Upper lobe of left lung (tissue), 6 donors: ENCODE measurements around the gene SERPINH1. TPM values are rescaled to one million over a fixed set of nuclear protein-coding genes. Genes with fewer than 3 reads are reported as not detected.
A peak's percentile ranks its signal among the peaks of the same experiment; 100 is the strongest.

Experiments
- ATAC-seq, 2 donors: fragments of 200-7000 bp; cut with Tn5 transposase; one replicate each; pipeline ENCODE4 v1.9.1; 2022; ENCODE audit warnings: mild to moderate bottlenecking in 2 of 2, moderate library complexity in 2 of 2; ENCODE audit not compliant: low FRiP score in 2 of 2
- DNase-seq, 2 donors: peaks; one replicate each; pipeline ENCODE4 v3.0.0-alpha.2; 2019 to 2020
- H3K27ac ChIP-seq, 4 donors: fragments of 200-600 bp; sonication (generic); one replicate each; pipeline ENCODE4 v1.5.1; 2016 to 2019
- H3K27me3 ChIP-seq, 4 donors: fragments of 200-600 bp; sonication (generic); one replicate each; pipeline ENCODE4 v1.5.1; 2017 to 2019
- H3K36me3 ChIP-seq, 4 donors: fragments of 200-600 bp; sonication (generic); one replicate each; pipeline ENCODE4 v1.5.1; 2016 to 2019
- H3K4me1 ChIP-seq, 4 donors: fragments of 200-600 bp; sonication (generic); one replicate each; pipeline ENCODE4 v1.5.1; 2018 to 2019
- H3K4me3 ChIP-seq, 4 donors: fragments of 200-600 bp; sonication (generic); one replicate each; pipeline ENCODE4 v1.5.1; 2017 to 2019; ENCODE audit warnings: mild to moderate bottlenecking in 2 of 4, moderate library complexity in 1 of 4
- H3K9me3 ChIP-seq, 4 donors: fragments of 200-600 bp; sonication (generic); one replicate each; pipeline ENCODE4 v1.5.1; 2018 to 2019
- CTCF ChIP-seq, 6 experiments: fragments of 450-650 bp in 4 of 6; fragments of 200-600 bp in 2 of 6; sonication (generic) in 2 of 6; IDR thresholded peaks; one replicate each; pipeline ENCODE4 v1.5.1; 2016 to 2019; ENCODE audit warnings: antibody characterized with exemption in 6 of 6
- EP300 ChIP-seq, 4 donors: sonication (generic); formaldehyde crosslinking; IDR thresholded peaks; one replicate each; pipeline ENCODE4 v1.5.1; 2017; ENCODE audit warnings: antibody characterized with exemption in 4 of 4, control low read depth in 2 of 4
- POLR2A ChIP-seq, 4 donors: fragments of 450-650 bp; IDR thresholded peaks; one replicate each; pipeline ENCODE4 v1.5.1; 2016 to 2017; ENCODE audit warnings: antibody characterized with exemption in 4 of 4, mild to moderate bottlenecking in 2 of 4
- POLR2AphosphoS5 ChIP-seq, 2 donors: sonication (generic); formaldehyde crosslinking; IDR thresholded peaks; one replicate each; pipeline ENCODE4 v1.5.1; 2017; ENCODE audit warnings: antibody characterized with exemption in 2 of 2
- WGBS, 2 donors: methylation state at CpG; one replicate each; pipeline ENCODE4 v1.1.5; 2017 to 2018; 5-methylcytosine and 5-hydroxymethylcytosine counted together
- total RNA-seq, 6 donors: library from RNA; depleted of rRNA in 4 of 6; stranded (reverse); fragments of >200 nt in 4 of 6; gene quantifications; one replicate each; pipeline versions ENCODE4 v1.1.0 to v1.2.1, GENCODE V29; 2016 to 2021
- donor health status: DM: no; HTN: no; CAD: no; lungs with moderate emphysema.
- donor health status: DM: no; HTN: yes; CAD: no; lungs with severe emphysema.

The SERPINH1 gene
- total RNA-seq, 6 donors from 2014 or later: 95.9 to 266 (median 145) TPM

- H3K27me3 ChIP-seq: no peaks in the 10 kb centered on the region
- peak overlapping the region in 3 of 4 donors; percentile 98 to 100 (median 99) for H3K27ac ChIP-seq
- no peak for ATAC-seq
- H3K9me3 ChIP-seq: no peaks in the 10 kb centered on the region
- no peak overlapping the region for H3K4me3 ChIP-seq
- 60 to 70% methylated on average over 1 of the region's 1 CpG for WGBS, 2 donors
- DNase-seq: no peak
- H3K36me3 ChIP-seq: peaks cover 0 to 5% (median 0%) of the 10 kb centered on the region in 4 donors
- H3K4me1 ChIP-seq: peaks cover 57 to 79% (median 74%) of the 10 kb centered on the region in 4 donors
- no peak for TF ChIP-seq POLR2A (IDR thresholded peaks at IDR 0.05)
- no peak for TF ChIP-seq POLR2AphosphoS5 (IDR thresholded peaks at IDR 0.05)
- no peak for TF ChIP-seq CTCF (IDR thresholded peaks at IDR 0.05)
These were observed 1.4 kb upstream of the SERPINH1 start for GRCh38 chr11:75560644-75561043.

- WGBS, 2 donors: 13 to 17% methylated on average over 6 to 21 of the region's 21 CpGs
- DNase-seq (no peak), ATAC-seq (no peak)
- peaks cover 66 to 88% (median 83%) of the 10 kb centered on the region in 4 donors for H3K4me1 ChIP-seq
- H3K27me3 ChIP-seq: no peaks in the 10 kb centered on the region
- peak overlapping the region; percentile 98 to 100 (median 98) for H3K27ac ChIP-seq
- no peaks in the 10 kb centered on the region for H3K9me3 ChIP-seq
- H3K36me3 ChIP-seq: peaks cover 0 to 14% (median 7%) of the 10 kb centered on the region in 4 donors
- no peak for TF ChIP-seq EP300 (IDR thresholded peaks at IDR 0.05)
- TF ChIP-seq POLR2A (IDR thresholded peaks at IDR 0.05): no peak
- TF ChIP-seq POLR2AphosphoS5 (IDR thresholded peaks at IDR 0.05): no peak
- no peak for TF ChIP-seq CTCF (IDR thresholded peaks at IDR 0.05)
- H3K4me3 ChIP-seq: peak overlapping the region; percentile 73 to 93 (median 82)
These were observed 516 bp upstream of the SERPINH1 start for GRCh38 chr11:75561426-75562047.

GRCh38 chr11:75562836-75563484 is 907 bp downstream of the SERPINH1 start:
- Histone ChIP-seq H3K27ac (peak overlapping the region; percentile 98 to 100 (median 98)), H3K4me3 (peak overlapping the region; percentile 73 to 93 (median 82)), H3K4me1 (peaks cover 70 to 90% (median 82%) of the 10 kb centered on the region in 4 donors), H3K9me3 (no peaks in the 10 kb centered on the region), H3K36me3 (peaks cover 4 to 28% (median 21%) of the 10 kb centered on the region in 4 donors), H3K27me3 (no peaks in the 10 kb centered on the region)
- 5 to 14% methylated on average over 10 to 16 of the region's 16 CpGs for WGBS, 2 donors
- ATAC-seq: peak; percentile 1 to 67
- peak in 1 of 2 donors; percentile 69 for DNase-seq
- peak; percentile 58 to 63 for TF ChIP-seq POLR2AphosphoS5 (IDR thresholded peaks at IDR 0.05)
- no peak for TF ChIP-seq POLR2A (IDR thresholded peaks at IDR 0.05)
- peak in 1 of 4 donors; percentile 26 for TF ChIP-seq EP300 (IDR thresholded peaks at IDR 0.05)
- TF ChIP-seq CTCF (IDR thresholded peaks at IDR 0.05): peak in 1 of 6 experiments; percentile 6

- 27 to 30% methylated on average over 5 of the region's 5 CpGs for WGBS, 2 donors
- Histone ChIP-seq H3K9me3 (no peaks in the 10 kb centered on the region), H3K4me1 (peaks cover 64 to 88% (median 79%) of the 10 kb centered on the region in 4 donors), H3K36me3 (peaks cover 10 to 34% (median 27%) of the 10 kb centered on the region in 4 donors), H3K27me3 (no peaks in the 10 kb centered on the region), H3K27ac (peak overlapping the region; percentile 98 to 100 (median 98)), H3K4me3 (peak overlapping the region; percentile 73 to 93 (median 82))
- DNase-seq (no peak), ATAC-seq (no peak)
- no peak for TF ChIP-seq POLR2A (IDR thresholded peaks at IDR 0.05)
- no peak for TF ChIP-seq POLR2AphosphoS5 (IDR thresholded peaks at IDR 0.05)
- no peak for TF ChIP-seq EP300 (IDR thresholded peaks at IDR 0.05)
- no peak for TF ChIP-seq CTCF (IDR thresholded peaks at IDR 0.05)
These were observed 1.5 kb downstream of the SERPINH1 start for GRCh38 chr11:75563501-75563977.
